Measurements from ENCODE around the gene HAVCR2.

HAVCR2 gene

GRCh38 chr5:157150995-157151394, 42.2 kb upstream of the HAVCR2 start:
- TF ChIP-seq ZNF114 (tag by site-specific recombination; IDR thresholded peaks at IDR 0.05) (no peak), PRDM4 (tag by site-specific recombination; IDR thresholded peaks at IDR 0.05) (no peak), HOXA7 (CRISPR knock-in tag; IDR thresholded peaks at IDR 0.05; ENCODE audit: borderline replicate concordance) (no peak), ZNF610 (tag by site-specific recombination; IDR thresholded peaks at IDR 0.05; ENCODE audit: borderline replicate concordance) (no peak), MZF1 (tag by site-specific recombination; IDR thresholded peaks at IDR 0.05; ENCODE audit: borderline replicate concordance) (no peak), ZNF645 (tag by site-specific recombination; IDR thresholded peaks at IDR 0.05) (no peak), ZBTB10 (tag by site-specific recombination; IDR thresholded peaks at IDR 0.05) (no peak), ZNF366 (tag by site-specific recombination; conservative IDR thresholded peaks at IDR 0.05) (no peak), ZBTB6 (tag by site-specific recombination; IDR thresholded peaks at IDR 0.05) (no peak), ZNF654 (tag by site-specific recombination; IDR thresholded peaks at IDR 0.05; ENCODE audit: low read depth) (no peak), SP7 (tag by site-specific recombination; IDR thresholded peaks at IDR 0.05) (no peak), ZNF26 (tag by site-specific recombination; IDR thresholded peaks at IDR 0.05) (no peak), ZNF48 (tag by site-specific recombination; IDR thresholded peaks at IDR 0.05) (no peak), ZNF76 (tag by site-specific recombination; IDR thresholded peaks at IDR 0.05; ENCODE audit: borderline replicate concordance, low read depth) (no peak), ZFP37 (tag by site-specific recombination; IDR thresholded peaks at IDR 0.05) (no peak), OSR2 (tag by site-specific recombination; IDR thresholded peaks at IDR 0.05) (no peak), PRDM1 (tag by site-specific recombination; IDR thresholded peaks at IDR 0.05) (no peak), ZNF354C (tag by site-specific recombination; IDR thresholded peaks at IDR 0.05; ENCODE audit: borderline replicate concordance, low read depth) (no peak), ZNF776 (tag by site-specific recombination; IDR thresholded peaks at IDR 0.05; ENCODE audit: borderline replicate concordance) (no peak), ZBTB48 (tag by site-specific recombination; IDR thresholded peaks at IDR 0.05) (no peak)
- Histone ChIP-seq H3K4me1 (ENCODE audit: control insufficient read depth, insufficient read depth, low read length) (no peaks in the 10 kb centered on the region), H3K27ac (ENCODE audit: extremely low read depth, low read depth, low read length) (no peak overlapping the region), H3K4me3 (ENCODE audit: low read depth, low read length) (no peak overlapping the region), H3K9me3 (ENCODE audit: control insufficient read depth, insufficient read depth, low read depth, low read length) (no peaks in the 10 kb centered on the region), H3K36me3 (ENCODE audit: control insufficient read depth in 2 of 2, insufficient read depth in 1 of 2, low read length in 2 of 2) (no peaks in the 10 kb centered on the region)
- ChIA-PET CTCF (no interaction called here), POLR2A (no interaction called here)

Data from HEK293 (cell line).